GM12878 (cell line): Measurements from ENCODE around the gene EFHC1. TPM values are rescaled to one million over a fixed set of nuclear protein-coding genes. Genes with fewer than 3 reads are reported as not detected.

Experiments
- ATAC-seq: fragments of 200-7000 bp; cut with Tn5 transposase; 3 replicates; pipeline ENCODE4 v1.9.1; 2020; ENCODE audit warnings: mild to moderate bottlenecking, moderate library complexity
- BruUV-seq: library from RNA; stranded (reverse); fragments of 400-500 nt; replicated peaks from 2 replicates; lab custom pipeline; 2021; lab: Mats Ljungman, UMichigan
- CTCF ChIA-PET: fragments of 300-600 bp; sonication (Branson Sonifier 250); formaldehyde crosslinking; extraction: SDS; loops from one replicate; lab custom pipeline; 2021; ENCODE audit warnings: inconsistent platforms; lab: Yijun Ruan, JAX
- POLR2A ChIA-PET: fragments of 350-600 bp; formaldehyde crosslinking; extraction: SDS; loops from one replicate; lab custom pipeline; 2021; ENCODE audit warnings: inconsistent platforms; lab: Charles Lee
- RAD21 ChIA-PET: fragments of 300-600 bp; sonication (Branson Sonifier 250); formaldehyde crosslinking; loops from one replicate; lab custom pipeline; 2023; ENCODE audit warnings: antibody characterized with exemption; ENCODE audit not compliant: unreplicated experiment; lab: Charles Lee
- SMC1A ChIA-PET: fragments of 300-600 bp; sonication (Branson Sonifier 250); formaldehyde crosslinking; loops from one replicate; lab custom pipeline; 2023; ENCODE audit not compliant: unreplicated experiment, uncharacterized antibody; lab: Charles Lee
- DNase-seq: peaks from one replicate; pipeline ENCODE4 v3.0.0-alpha.2; 2011; ENCODE audit warnings: low read depth, low spot score
- FAIRE-seq: peaks from 3 replicates; lab custom pipeline; 2011; peaks lifted over from hg19 to GRCh38; lab: Jason Lieb, UNC
- H2AFZ ChIP-seq: 2 replicates; pipeline ENCODE4 v1.6.0; 2011; ENCODE audit warnings: low read depth, low read length, control low read depth; ENCODE audit not compliant: control insufficient read depth
- H3K27ac ChIP-seq: 2 replicates; pipeline ENCODE4 v1.5.1; 2011; ENCODE audit warnings: control low read depth; ENCODE audit not compliant: control insufficient read depth, insufficient read depth
- H3K27me3 ChIP-seq, 2 experiments: replicated peaks in 1 of 2; 2 replicates each; pipeline versions ENCODE4 v1.6.0 to v1.6.1; 2011; ENCODE audit warnings: low read length in 1 of 2; ENCODE audit not compliant: control insufficient read depth in 2 of 2, insufficient read depth in 2 of 2
- H3K36me3 ChIP-seq, 2 experiments: 2 replicates each; pipeline ENCODE4 v1.5.1; 2011; ENCODE audit warnings: low read length in 1 of 2; ENCODE audit not compliant: control insufficient read depth in 2 of 2, insufficient read depth in 2 of 2
- H3K4me1 ChIP-seq: 2 replicates; pipeline ENCODE4 v1.6.1; 2011; ENCODE audit warnings: mild to moderate bottlenecking, low read length, moderate library complexity, mixed read lengths; ENCODE audit not compliant: control insufficient read depth, insufficient read depth
- H3K4me2 ChIP-seq: 2 replicates; pipeline ENCODE4 v1.6.0; 2011; ENCODE audit warnings: control low read depth; ENCODE audit not compliant: control insufficient read depth, insufficient read depth
- H3K4me3 ChIP-seq: fragments of 200-600 bp; sonication (generic); 2 replicates; pipeline ENCODE4 v1.5.1; 2016
- H3K79me2 ChIP-seq: 2 replicates; pipeline ENCODE4 v1.6.0; 2011; ENCODE audit warnings: low read length; ENCODE audit not compliant: control insufficient read depth, insufficient read depth
- H3K9ac ChIP-seq: 2 replicates; pipeline ENCODE4 v1.8.0; 2011; ENCODE audit warnings: low read length, control low read depth, mixed read lengths; ENCODE audit not compliant: control insufficient read depth, insufficient read depth
- H3K9me3 ChIP-seq: replicated peaks from 3 replicates; pipeline ENCODE4 v1.5.1; 2011; ENCODE audit warnings: mild to moderate bottlenecking, low read length; ENCODE audit not compliant: control insufficient read depth, insufficient read depth
- H4K20me1 ChIP-seq: 2 replicates; pipeline ENCODE4 v1.6.0; 2011; ENCODE audit not compliant: control insufficient read depth, insufficient read depth
- CHD2 ChIP-seq: IDR thresholded peaks from 2 replicates; pipeline ENCODE4 v1.6.1; 2011; ENCODE audit warnings: low read depth, low read length, improper control_type of control experiment, borderline replicate concordance
- NR2C2 ChIP-seq: IDR thresholded peaks from 2 replicates; pipeline ENCODE4 v1.6.1; 2011; ENCODE audit warnings: borderline replicate concordance, low read depth; ENCODE audit not compliant: control insufficient read depth, insufficient read length
- RB1 ChIP-seq: fragments of 450-650 bp; formaldehyde crosslinking; IDR thresholded peaks from 2 replicates; pipeline ENCODE4 v1.6.1; 2017; ENCODE audit warnings: mild to moderate bottlenecking, borderline replicate concordance
- RBBP5 ChIP-seq: fragments of 200-600 bp; sonication (generic); conservative IDR thresholded peaks from 2 replicates; pipeline ENCODE4 v1.6.1; 2016
- SP1 ChIP-seq: IDR thresholded peaks from one replicate; pipeline ENCODE4 v1.6.1; 2011; ENCODE audit warnings: low read depth, low read length
- WGBS: methylation state at CpG from one replicate; pipeline ENCODE4 v1.1.6; 2016; ENCODE audit warnings: low lambda C conversion rate; ENCODE audit not compliant: insufficient replicate concordance, insufficient coverage; ENCODE audit errors: missing lambda C conversion rate; 5-methylcytosine and 5-hydroxymethylcytosine counted together
- in situ Hi-C: fragments of 300-500 bp; cut with MboI; formaldehyde crosslinking; loops from 9 replicates; pipeline ENCODE4 v1.14.3; 2018; ENCODE audit warnings: mixed read lengths
- intact Hi-C: fragments of 100-400 bp; cut with micrococcal nuclease; formaldehyde crosslinking; loops from one replicate; pipeline ENCODE4 v1.14.2; 2022; ENCODE audit not compliant: unreplicated experiment
- polyA plus RNA-seq, 11 experiments: library from polyadenylated mRNA; depleted of rRNA in 4 of 11; unstranded in 6 of 11; stranded (reverse) in 5 of 11; fragments of >200 nt; fragmentation: Nextera tagmentation in 4 of 11; fragmentation: Illumina TruSeq in 1 of 11; extraction: Ambion mirVana in 4 of 11; extraction: Trizol in 1 of 11; gene quantifications; 1 replicate in 1 of 11; 2 replicates in 10 of 11; pipeline versions ENCODE4 v1.2.1 to v1.2.3, GENCODE V29; 2011 to 2016; ENCODE audit warnings: inconsistent platforms in 2 of 11, missing spikeins in 2 of 11, low read depth in 1 of 11
- total RNA-seq, 4 experiments: library from RNA; depleted of rRNA in 3 of 4; stranded (reverse); fragments of >200 nt in 3 of 4; fragmentation: Illumina TruSeq in 1 of 4; extraction: Trizol in 1 of 4; gene quantifications; 2 replicates each; pipeline versions ENCODE4 v1.2.1 to v1.2.3, GENCODE V29; 2013 to 2021
- TF ChIP-seq, protein P1 (sequence below): fragments of 450-650 bp; IDR thresholded peaks from 2 replicates; pipeline ENCODE4 v1.6.1; 2018; ENCODE audit warnings: borderline replicate concordance, mild to moderate bottlenecking; ENCODE audit not compliant: partially characterized antibody
- TF ChIP-seq, protein P2 (sequence below): fragments of 450-650 bp; IDR thresholded peaks from 2 replicates; pipeline ENCODE4 v1.6.1; 2017; ENCODE audit warnings: low read depth, mild to moderate bottlenecking, moderate library complexity

The EFHC1 gene
- total and polyA plus RNA-seq, 10 of the 15 experiments (the other 5 are each of a cell fraction or from before 2014, with no cell fraction given), result 5.5 to 14.5 (median 8.8) TPM

DNA sequence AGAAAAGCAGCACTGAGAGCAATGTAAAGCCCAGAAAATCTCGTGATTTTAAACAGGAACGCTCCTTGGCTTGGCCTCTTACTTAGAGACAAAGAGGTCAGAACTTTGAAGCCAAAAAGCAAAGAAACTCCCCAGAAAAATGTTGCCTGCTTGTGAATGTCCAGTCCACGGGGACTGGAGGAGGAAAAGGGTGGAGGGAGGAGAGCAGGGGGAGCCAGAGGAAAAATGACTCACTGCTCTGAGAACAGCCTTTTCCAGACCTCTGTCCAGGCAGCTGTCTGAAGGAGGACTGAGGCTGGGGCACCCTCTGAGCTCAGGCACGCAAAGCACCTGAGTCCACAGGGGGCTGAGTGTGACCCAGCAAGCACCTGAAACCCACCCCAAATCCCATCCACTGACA is 92.1 kb downstream of the EFHC1 start:
- in situ Hi-C loops (no loop called here), intact Hi-C loops (no loop called here)
- no TSS peak for BruUV-seq
- ChIA-PET SMC1A (no interaction called here), CTCF (no interaction called here), RAD21 (no interaction called here), POLR2A (interaction anchor here (0.5 kb wide), 1 partner anchor 296 kb away, joined by 3 read pairs; no protein-coding TSS in a partner anchor)
- DNase-seq (no peak), ATAC-seq (no peak), FAIRE-seq (no peak)
- Histone ChIP-seq H3K27me3 (no peaks in the 10 kb centered on the region), H3K4me3 (no peak overlapping the region), H3K36me3 (peaks cover 14 to 22% of the 10 kb centered on the region in 2 experiments; a peak in 3 of 4 replicates), H4K20me1 (no peaks in the 10 kb centered on the region), H3K9ac (no peak overlapping the region), H3K79me2 (no peaks in the 10 kb centered on the region), H3K4me1 (no peaks in the 10 kb centered on the region; the same call in 1 of the 2 replicates), H3K4me2 (no peak overlapping the region), H3K9me3 (no peaks in the 10 kb centered on the region), H2AFZ (no peak overlapping the region), H3K27ac (no peak overlapping the region)
- WGBS, result 100% methylated on average over 4 of the region's 4 CpGs
- no peak for TF ChIP-seq RBBP5

DNA sequence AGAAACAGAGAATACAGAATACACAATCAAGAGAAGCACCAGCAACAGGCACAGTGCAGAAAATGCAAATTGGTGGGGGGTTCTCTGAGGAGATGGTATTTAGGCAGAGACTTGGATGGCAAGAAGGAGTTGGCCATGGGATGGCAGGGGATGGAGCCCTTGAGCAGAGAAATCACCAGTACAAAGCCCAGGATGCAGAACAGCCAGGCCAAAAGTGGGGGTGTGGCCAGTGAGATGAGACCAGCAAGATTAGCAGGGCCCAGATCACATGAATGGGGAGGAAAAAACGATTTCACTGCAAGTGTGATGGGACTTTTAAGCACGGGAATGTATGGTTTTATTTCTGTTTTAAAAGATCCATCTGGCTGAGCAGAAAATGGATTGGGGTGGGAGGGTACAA is 93.3 kb downstream of the EFHC1 start:
- ChIA-PET POLR2A (no interaction called here), RAD21 (no interaction called here)
- in situ Hi-C loops, result no loop called here

More for the DNA sequence above, 93.3 kb downstream of the EFHC1 start:
- BruUV-seq, result no TSS peak
- no peaks in the 10 kb centered on the region for H4K20me1 ChIP-seq
- intact Hi-C loops, result no loop called here
- ATAC-seq (no peak), DNase-seq (no peak), FAIRE-seq (no peak)
- H3K4me1 ChIP-seq, result peaks cover 7% of the 10 kb centered on the region
- H3K27me3 ChIP-seq, result no peaks in the 10 kb centered on the region
- H3K9ac ChIP-seq, result no peak overlapping the region
- no peaks in the 10 kb centered on the region for H3K9me3 ChIP-seq
- no peak overlapping the region for H3K4me3 ChIP-seq
- SMC1A ChIA-PET, result no interaction called here
- 29% methylated on average over 2 of the region's 2 CpGs for WGBS
- H3K79me2 ChIP-seq, result no peaks in the 10 kb centered on the region
- no peak overlapping the region for H3K27ac ChIP-seq
- peaks cover 16 to 18% of the 10 kb centered on the region in 2 experiments; a peak in 3 of 4 replicates for H3K36me3 ChIP-seq
- H2AFZ ChIP-seq, result no peak overlapping the region
- no peak overlapping the region for H3K4me2 ChIP-seq
- CTCF ChIA-PET, result no interaction called here
- TF ChIP-seq, protein P1, sequence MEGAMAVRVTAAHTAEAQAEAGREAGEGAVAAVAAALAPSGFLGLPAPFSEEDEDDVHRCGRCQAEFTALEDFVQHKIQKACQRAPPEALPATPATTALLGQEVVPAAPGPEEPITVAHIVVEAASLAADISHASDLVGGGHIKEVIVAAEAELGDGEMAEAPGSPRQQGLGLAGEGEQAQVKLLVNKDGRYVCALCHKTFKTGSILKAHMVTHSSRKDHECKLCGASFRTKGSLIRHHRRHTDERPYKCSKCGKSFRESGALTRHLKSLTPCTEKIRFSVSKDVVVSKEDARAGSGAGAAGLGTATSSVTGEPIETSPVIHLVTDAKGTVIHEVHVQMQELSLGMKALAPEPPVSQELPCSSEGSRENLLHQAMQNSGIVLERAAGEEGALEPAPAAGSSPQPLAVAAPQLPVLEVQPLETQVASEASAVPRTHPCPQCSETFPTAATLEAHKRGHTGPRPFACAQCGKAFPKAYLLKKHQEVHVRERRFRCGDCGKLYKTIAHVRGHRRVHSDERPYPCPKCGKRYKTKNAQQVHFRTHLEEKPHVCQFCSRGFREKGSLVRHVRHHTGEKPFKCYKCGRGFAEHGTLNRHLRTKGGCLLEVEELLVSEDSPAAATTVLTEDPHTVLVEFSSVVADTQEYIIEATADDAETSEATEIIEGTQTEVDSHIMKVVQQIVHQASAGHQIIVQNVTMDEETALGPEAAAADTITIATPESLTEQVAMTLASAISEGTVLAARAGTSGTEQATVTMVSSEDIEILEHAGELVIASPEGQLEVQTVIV, result no peak
- no peak for TF ChIP-seq RB1
- TF ChIP-seq, protein P2, sequence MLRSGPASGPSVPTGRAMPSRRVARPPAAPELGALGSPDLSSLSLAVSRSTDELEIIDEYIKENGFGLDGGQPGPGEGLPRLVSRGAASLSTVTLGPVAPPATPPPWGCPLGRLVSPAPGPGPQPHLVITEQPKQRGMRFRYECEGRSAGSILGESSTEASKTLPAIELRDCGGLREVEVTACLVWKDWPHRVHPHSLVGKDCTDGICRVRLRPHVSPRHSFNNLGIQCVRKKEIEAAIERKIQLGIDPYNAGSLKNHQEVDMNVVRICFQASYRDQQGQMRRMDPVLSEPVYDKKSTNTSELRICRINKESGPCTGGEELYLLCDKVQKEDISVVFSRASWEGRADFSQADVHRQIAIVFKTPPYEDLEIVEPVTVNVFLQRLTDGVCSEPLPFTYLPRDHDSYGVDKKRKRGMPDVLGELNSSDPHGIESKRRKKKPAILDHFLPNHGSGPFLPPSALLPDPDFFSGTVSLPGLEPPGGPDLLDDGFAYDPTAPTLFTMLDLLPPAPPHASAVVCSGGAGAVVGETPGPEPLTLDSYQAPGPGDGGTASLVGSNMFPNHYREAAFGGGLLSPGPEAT, result no peak
- no peak for TF ChIP-seq SP1
- TF ChIP-seq CHD2, result no peak
- no peak for TF ChIP-seq NR2C2
- TF ChIP-seq, all 136 proteins: peak for 0
